Common myeloid progenitor, CD34-positive (primary cell): ENCODE measurements around the gene RALY.
A peak's percentile ranks its signal among the peaks of the same experiment; 100 is the strongest.

ENCODE experiments used
- CTCF ChIA-PET: fragments of 350-600 bp; sonication (Branson Sonifier 250); formaldehyde crosslinking; loops from one replicate; lab custom pipeline; 2021; ENCODE audit warnings: antibody characterized with exemption; lab: Charles Lee
- POLR2A ChIA-PET: fragments of 350-600 bp; sonication (Branson Sonifier 250); formaldehyde crosslinking; loops from one replicate; lab custom pipeline; 2021; ENCODE audit warnings: antibody characterized with exemption; lab: Charles Lee
- DNase-seq, 3 donors: peaks; one replicate each; pipeline versions ENCODE4 v3.0.0 to v3.0.0-alpha.2; 2013
- H3K27ac ChIP-seq, 2 experiments: 1 replicate in 1 of 2; 2 replicates in 1 of 2; pipeline ENCODE4 v1.7.0; 2013; ENCODE audit warnings: inconsistent platforms in 2 of 2, low read length in 2 of 2, mild to moderate bottlenecking in 2 of 2, low read depth in 1 of 2, moderate library complexity in 1 of 2; ENCODE audit not compliant: severe bottlenecking in 2 of 2, insufficient read depth in 1 of 2, poor library complexity in 1 of 2
- H3K27me3 ChIP-seq, 5 experiments: replicated peaks in 2 of 5; 1 replicate in 3 of 5; 2 replicates in 2 of 5; pipeline versions ENCODE4 v1.6.1 to v1.7.0; 2013; ENCODE audit warnings: low read length in 4 of 5, mild to moderate bottlenecking in 2 of 5, moderate library complexity in 2 of 5, inconsistent platforms in 1 of 5; ENCODE audit not compliant: insufficient read depth in 5 of 5, control insufficient read depth in 4 of 5
- H3K36me3 ChIP-seq, 4 experiments: 1 replicate in 2 of 4; 2 replicates in 2 of 4; pipeline versions ENCODE4 v1.6.1 to v1.7.0; 2013; ENCODE audit warnings: low read length in 3 of 4, control low read depth in 1 of 4, mild to moderate bottlenecking in 1 of 4; ENCODE audit not compliant: control insufficient read depth in 4 of 4, insufficient read depth in 4 of 4
- H3K4me1 ChIP-seq, 4 experiments: 1 replicate in 3 of 4; 2 replicates in 1 of 4; pipeline versions ENCODE4 v1.6.1 to v1.7.1; 2013; ENCODE audit warnings: low read length in 3 of 4, mild to moderate bottlenecking in 3 of 4, control low read depth in 1 of 4, inconsistent platforms in 1 of 4, moderate library complexity in 1 of 4; ENCODE audit not compliant: control insufficient read depth in 4 of 4, insufficient read depth in 4 of 4; ENCODE audit errors: control extremely low read depth in 1 of 4
- H3K4me3 ChIP-seq, 7 experiments: 1 replicate in 4 of 7; 2 replicates in 3 of 7; pipeline versions ENCODE4 v1.5.1 to v1.7.0; 2013; ENCODE audit warnings: mild to moderate bottlenecking in 7 of 7, low read length in 6 of 7, moderate library complexity in 6 of 7, inconsistent platforms in 2 of 7, low read depth in 2 of 7, control low read depth in 1 of 7; ENCODE audit not compliant: insufficient read depth in 4 of 7, control insufficient read depth in 1 of 7; ENCODE audit errors: extremely low read depth in 1 of 7
- H3K9me3 ChIP-seq, 5 experiments: 1 replicate in 4 of 5; 2 replicates in 1 of 5; pipeline versions ENCODE4 v1.6.1 to v1.7.1; 2013; ENCODE audit warnings: low read length in 4 of 5, mild to moderate bottlenecking in 2 of 5, inconsistent platforms in 1 of 5, low read depth in 1 of 5, moderate library complexity in 1 of 5; ENCODE audit not compliant: control insufficient read depth in 4 of 5, insufficient read depth in 2 of 5; ENCODE audit errors: control extremely low read depth in 1 of 5
- WGBS: methylation state at CpG from one replicate; pipeline ENCODE4 v1.1.5; 2013; ENCODE audit not compliant: insufficient coverage; 5-methylcytosine and 5-hydroxymethylcytosine counted together

RALY gene

GRCh38 chr20:34029415-34029814 is 35.7 kb downstream of the RALY start:
- Histone ChIP-seq H3K27me3 (no peaks in the 10 kb centered on the region), H3K9me3 (no peaks in the 10 kb centered on the region), H3K4me1 (peaks cover 0 to 19% (median 4%) of the 10 kb centered on the region in 4 experiments), H3K4me3 (no peak overlapping the region), H3K27ac (no peak overlapping the region), H3K36me3 (peaks cover 9 to 27% (median 18%) of the 10 kb centered on the region in 4 experiments)
- POLR2A ChIA-PET = no interaction called here
- no CpG with 5 or more reads among the region's 1 CpG for WGBS
- DNase-seq = no peak
- CTCF ChIA-PET = interaction anchor here (1.3 kb wide), 1 partner anchor 11 kb away, joined by 3 read pairs; no protein-coding TSS in a partner anchor

GRCh38 chr20:34030456-34030855 is 36.7 kb downstream of the RALY start:
- Histone ChIP-seq H3K9me3 (no peaks in the 10 kb centered on the region), H3K36me3 (peaks cover 9 to 27% (median 19%) of the 10 kb centered on the region in 4 experiments), H3K4me3 (no peak overlapping the region), H3K27ac (no peak overlapping the region), H3K27me3 (no peaks in the 10 kb centered on the region), H3K4me1 (peaks cover 0 to 9% (median 2%) of the 10 kb centered on the region in 4 experiments)
- ChIA-PET POLR2A (no interaction called here), CTCF (interaction anchor here (0.6 to 1.3 kb wide), 3 partner anchors 10 to 120 kb away, joined by 3 read pairs; no protein-coding TSS in a partner anchor)
- 100% methylated on average over 1 of the region's 1 CpG for WGBS
- DNase-seq = no peak

- Histone ChIP-seq H3K4me1 (peaks cover 5 to 16% (median 5%) of the 10 kb centered on the region in 4 experiments), H3K36me3 (peaks cover 9 to 27% (median 19%) of the 10 kb centered on the region in 4 experiments), H3K27ac (no peak overlapping the region), H3K9me3 (no peaks in the 10 kb centered on the region), H3K27me3 (no peaks in the 10 kb centered on the region), H3K4me3 (no peak overlapping the region)
- POLR2A ChIA-PET = no interaction called here
- CTCF ChIA-PET = interaction anchor here (1.0 to 2.0 kb wide), 5 partner anchors 11 to 118 kb away, joined by 3 to 8 read pairs (median 3); no protein-coding TSS in a partner anchor
- DNase-seq = no peak
- 100% methylated on average over 4 of the region's 4 CpGs for WGBS
These were observed 40.2 kb downstream of the RALY start for GRCh38 chr20:34033903-34034302.

- ChIA-PET POLR2A (interaction anchor here (0.6 kb wide), 1 partner anchor 96 kb away, joined by 3 read pairs; no protein-coding TSS in a partner anchor), CTCF (no interaction called here)
- no peaks in the 10 kb centered on the region for H3K27me3 ChIP-seq
- no peak overlapping the region for H3K4me3 ChIP-seq
- no peak overlapping the region for H3K27ac ChIP-seq
- no peaks in the 10 kb centered on the region for H3K9me3 ChIP-seq
- H3K36me3 ChIP-seq = peaks cover 9 to 19% (median 16%) of the 10 kb centered on the region in 4 experiments
- WGBS = 62% methylated on average over 4 of the region's 4 CpGs
- peaks cover 5 to 17% (median 8%) of the 10 kb centered on the region in 4 experiments for H3K4me1 ChIP-seq
- DNase-seq = peak in 2 of 3 donors; percentile 15 to 46
These were observed 43.4 kb downstream of the RALY start for GRCh38 chr20:34037121-34037520.

- Histone ChIP-seq H3K27ac (no peak overlapping the region), H3K4me1 (peaks cover 5 to 20% (median 13%) of the 10 kb centered on the region in 4 experiments), H3K27me3 (no peaks in the 10 kb centered on the region), H3K9me3 (no peaks in the 10 kb centered on the region), H3K36me3 (peaks cover 8 to 19% (median 11%) of the 10 kb centered on the region in 4 experiments), H3K4me3 (no peak overlapping the region)
- ChIA-PET CTCF (interaction anchor here (1.3 to 1.6 kb wide), 2 partner anchors 10 to 33 kb away, joined by 3 to 5 read pairs; no protein-coding TSS in a partner anchor), POLR2A (no interaction called here)
- 90% methylated on average over 2 of the region's 2 CpGs for WGBS
- no peak for DNase-seq
These were observed 44.1 kb downstream of the RALY start for GRCh38 chr20:34037767-34038166.

GRCh38 chr20:34040300-34040995 is 46.7 kb downstream of the RALY start:
- Histone ChIP-seq H3K27me3 (no peaks in the 10 kb centered on the region), H3K36me3 (peaks cover 0 to 18% (median 5%) of the 10 kb centered on the region in 4 experiments), H3K9me3 (no peaks in the 10 kb centered on the region), H3K4me1 (peaks cover 7 to 26% (median 14%) of the 10 kb centered on the region in 4 experiments), H3K4me3 (no peak overlapping the region), H3K27ac (peak overlapping the region in 1 of 2 experiments; percentile 27)
- ChIA-PET POLR2A (no interaction called here), CTCF (interaction anchor here (0.6 to 1.6 kb wide), 3 partner anchors 10 to 30 kb away, joined by 3 read pairs; no protein-coding TSS in a partner anchor)
- DNase-seq = no peak
- 96% methylated on average over 5 of the region's 9 CpGs for WGBS

GRCh38 chr20:34041226-34041625 is 47.5 kb downstream of the RALY start:
- Histone ChIP-seq H3K27ac (no peak overlapping the region), H3K36me3 (peaks cover 0 to 25% (median 5%) of the 10 kb centered on the region in 4 experiments), H3K27me3 (no peaks in the 10 kb centered on the region), H3K9me3 (no peaks in the 10 kb centered on the region), H3K4me1 (peaks cover 7 to 24% (median 14%) of the 10 kb centered on the region in 4 experiments), H3K4me3 (no peak overlapping the region)
- ChIA-PET POLR2A (no interaction called here), CTCF (interaction anchor here (2.1 kb wide), 1 partner anchor 27 kb away, joined by 6 read pairs; no protein-coding TSS in a partner anchor)
- no peak for DNase-seq
- 100% methylated on average over 2 of the region's 4 CpGs for WGBS
